ENCODE measurements around the gene LGMN. TPM values are rescaled to one million over a fixed set of nuclear protein-coding genes. Genes with fewer than 3 reads are reported as not detected.

Gene LGMN
- total and polyA plus RNA-seq, 2 experiments from 2014 or later, result 60.0 to 83.5 TPM

DNA sequence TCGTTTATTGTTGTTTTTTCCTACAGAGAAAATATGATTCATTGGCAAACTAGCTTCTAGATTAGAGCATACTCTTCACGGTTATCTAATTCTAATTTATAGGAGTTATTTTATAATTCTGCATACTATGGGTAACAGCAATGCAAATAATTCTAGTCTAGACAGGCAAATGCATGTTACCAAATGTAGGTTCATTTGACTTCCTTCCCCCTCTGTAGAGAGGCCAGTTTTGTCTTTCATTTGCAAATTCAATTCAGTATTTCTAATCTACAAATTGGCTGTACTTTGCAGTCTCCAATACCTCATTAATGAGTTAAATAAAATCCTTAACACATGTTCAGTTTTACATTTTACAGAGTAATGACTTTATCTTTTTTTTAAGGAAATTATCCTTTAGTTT lies 4.2 kb downstream of the LGMN start (continued):
- TF ChIP-seq CREB1 (CRISPR knock-in tag; IDR thresholded peaks at IDR 0.05; ENCODE audit: low read depth) (no peak), JUNB (IDR thresholded peaks at IDR 0.05; ENCODE audit: unreplicated experiment) (no peak), ZNF331 (CRISPR knock-in tag; IDR thresholded peaks at IDR 0.05; ENCODE audit: low read depth) (no peak), POLR2AphosphoS5 (IDR thresholded peaks at IDR 0.05; ENCODE audit: low read depth) (no peak)

DNA sequence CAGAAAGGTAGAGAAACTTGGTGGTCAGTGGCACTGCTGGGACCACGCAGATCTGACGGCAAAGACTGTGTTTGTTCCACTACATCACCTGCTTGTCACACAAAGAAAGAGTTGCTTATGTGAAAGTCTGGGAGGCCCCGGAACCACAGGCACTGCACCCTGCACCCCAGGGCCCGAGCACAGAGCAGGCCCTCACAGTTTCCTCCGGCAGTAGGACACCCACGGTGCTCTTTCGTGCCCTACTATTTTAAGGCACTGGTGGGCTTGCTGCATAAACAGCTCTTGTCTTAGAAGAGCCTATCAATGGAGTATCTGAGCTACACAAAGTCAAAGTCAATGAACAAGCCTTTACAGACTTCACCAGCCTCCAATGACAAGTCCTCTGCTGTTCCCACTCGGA lies 8.0 kb downstream of the LGMN start:
- Histone ChIP-seq H3K27ac (ENCODE audit: low read depth) (no peak overlapping the region), H3K4me3 (no peak overlapping the region), H3K4me1 (ENCODE audit: insufficient read depth) (peaks cover 6% of the 10 kb centered on the region; the same call in 1 of the 2 replicates), H3F3A (replicated peaks; ENCODE audit: low read depth) (no peaks in the 10 kb centered on the region), H3K4me2 (no peak overlapping the region), H3K36me3 (ENCODE audit: insufficient read depth) (no peaks in the 10 kb centered on the region), H3K9me2 (ENCODE audit: insufficient read depth) (no peaks in the 10 kb centered on the region), H3K27me3 (ENCODE audit: insufficient read depth) (no peaks in the 10 kb centered on the region), H3K79me2 (replicated peaks; ENCODE audit: insufficient read depth) (peaks cover 70% of the 10 kb centered on the region), H2AFZ (no peak overlapping the region), H4K20me1 (replicated peaks; ENCODE audit: insufficient read depth) (peaks cover 7% of the 10 kb centered on the region; the same call in 1 of the 2 replicates)
- Mint-ChIP-seq H3K9me3 (no peaks in the 10 kb centered on the region), H3K36me3 (ENCODE audit: low read depth) (no peaks in the 10 kb centered on the region), H3K27ac (no peak overlapping the region), H3K4me3 (no peak overlapping the region), H3K27me3 (ENCODE audit: insufficient read depth, low read depth, poor library complexity) (peaks cover 5% of the 10 kb centered on the region), H3K4me1 (peaks cover 10% of the 10 kb centered on the region)
- no peak for TF ChIP-seq JUNB (IDR thresholded peaks at IDR 0.05; ENCODE audit: unreplicated experiment)
- TF ChIP-seq CREB1 (CRISPR knock-in tag; IDR thresholded peaks at IDR 0.05; ENCODE audit: low read depth), result no peak
- TF ChIP-seq STAT1 (IDR thresholded peaks at IDR 0.05; ENCODE audit: unreplicated experiment), result no peak
- TF ChIP-seq EZH2 (IDR thresholded peaks at IDR 0.05; ENCODE audit: low read depth, unreplicated experiment), result no peak
- TF ChIP-seq, protein P1, sequence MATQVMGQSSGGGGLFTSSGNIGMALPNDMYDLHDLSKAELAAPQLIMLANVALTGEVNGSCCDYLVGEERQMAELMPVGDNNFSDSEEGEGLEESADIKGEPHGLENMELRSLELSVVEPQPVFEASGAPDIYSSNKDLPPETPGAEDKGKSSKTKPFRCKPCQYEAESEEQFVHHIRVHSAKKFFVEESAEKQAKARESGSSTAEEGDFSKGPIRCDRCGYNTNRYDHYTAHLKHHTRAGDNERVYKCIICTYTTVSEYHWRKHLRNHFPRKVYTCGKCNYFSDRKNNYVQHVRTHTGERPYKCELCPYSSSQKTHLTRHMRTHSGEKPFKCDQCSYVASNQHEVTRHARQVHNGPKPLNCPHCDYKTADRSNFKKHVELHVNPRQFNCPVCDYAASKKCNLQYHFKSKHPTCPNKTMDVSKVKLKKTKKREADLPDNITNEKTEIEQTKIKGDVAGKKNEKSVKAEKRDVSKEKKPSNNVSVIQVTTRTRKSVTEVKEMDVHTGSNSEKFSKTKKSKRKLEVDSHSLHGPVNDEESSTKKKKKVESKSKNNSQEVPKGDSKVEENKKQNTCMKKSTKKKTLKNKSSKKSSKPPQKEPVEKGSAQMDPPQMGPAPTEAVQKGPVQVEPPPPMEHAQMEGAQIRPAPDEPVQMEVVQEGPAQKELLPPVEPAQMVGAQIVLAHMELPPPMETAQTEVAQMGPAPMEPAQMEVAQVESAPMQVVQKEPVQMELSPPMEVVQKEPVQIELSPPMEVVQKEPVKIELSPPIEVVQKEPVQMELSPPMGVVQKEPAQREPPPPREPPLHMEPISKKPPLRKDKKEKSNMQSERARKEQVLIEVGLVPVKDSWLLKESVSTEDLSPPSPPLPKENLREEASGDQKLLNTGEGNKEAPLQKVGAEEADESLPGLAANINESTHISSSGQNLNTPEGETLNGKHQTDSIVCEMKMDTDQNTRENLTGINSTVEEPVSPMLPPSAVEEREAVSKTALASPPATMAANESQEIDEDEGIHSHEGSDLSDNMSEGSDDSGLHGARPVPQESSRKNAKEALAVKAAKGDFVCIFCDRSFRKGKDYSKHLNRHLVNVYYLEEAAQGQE (IDR thresholded peaks at IDR 0.05; ENCODE audit: unreplicated experiment), result no peak
- no peak for TF ChIP-seq ZNF462 (CRISPR knock-in tag; IDR thresholded peaks at IDR 0.05)
- DNase-seq (ENCODE audit: low spot score) (no peak), ATAC-seq (no peak)

All from GM23338 (cell line).